ENCODE measurements around the gene MKI67. TPM values are rescaled to one million over a fixed set of nuclear protein-coding genes. Genes with fewer than 3 reads are reported as not detected.
A peak's percentile ranks its signal among the peaks of the same experiment; 100 is the strongest.

The MKI67 gene
- total RNA-seq, 1 experiment from 2014 or later, result 81.4 TPM

GRCh38 chr10:128116851-128117615, 9.2 kb downstream of the MKI67 start:
- TF ChIP-seq CTCF (IDR thresholded peaks at IDR 0.05; ENCODE audit: unreplicated experiment), result no peak
- DNase-seq (ENCODE audit: unreplicated experiment), result no peak
- intact Hi-C loops (cut with micrococcal nuclease), result no loop called here
- ChIA-PET CTCF (interaction anchor here (0.5 to 5.1 kb wide), 12 partner anchors 8 to 82 kb away, joined by 3 to 26 read pairs (median 5); partner anchors contain the start of gene MKI67), POLR2A (interaction anchor here (0.6 to 1.6 kb wide), 5 partner anchors 9 to 66 kb away, joined by 3 to 6 read pairs (median 3); no protein-coding TSS in a partner anchor)
- peaks cover 13% of the 10 kb centered on the region for H3K4me1 Mint-ChIP-seq (ENCODE audit: insufficient read depth, unreplicated experiment)
- BruUV-seq (replicated peaks), result no TSS peak
- no peak overlapping the region for H3K4me3 Mint-ChIP-seq (ENCODE audit: unreplicated experiment)
- H3K36me3 Mint-ChIP-seq (ENCODE audit: insufficient read depth, unreplicated experiment), result peaks cover 13% of the 10 kb centered on the region
- no peaks in the 10 kb centered on the region for H3K9me3 Mint-ChIP-seq (ENCODE audit: unreplicated experiment)
- H3K27me3 Mint-ChIP-seq (ENCODE audit: insufficient read depth, unreplicated experiment), result no peaks in the 10 kb centered on the region
- H3K27ac Mint-ChIP-seq (ENCODE audit: low read depth, unreplicated experiment), result no peak overlapping the region

GRCh38 chr10:128116187-128116586, 10.0 kb downstream of the MKI67 start:
- POLR2A ChIA-PET, result interaction anchor here (1.6 kb wide), 1 partner anchor 9 kb away, joined by 6 read pairs; no protein-coding TSS in a partner anchor
- no TSS peak for BruUV-seq (replicated peaks)
- H3K36me3 Mint-ChIP-seq (ENCODE audit: insufficient read depth, unreplicated experiment), result peaks cover 16% of the 10 kb centered on the region
- H3K9me3 Mint-ChIP-seq (ENCODE audit: unreplicated experiment), result no peaks in the 10 kb centered on the region
- CTCF ChIA-PET, result interaction anchor here (0.6 to 5.1 kb wide), 12 partner anchors 11 to 93 kb away, joined by 3 to 26 read pairs (median 5); no protein-coding TSS in a partner anchor
- peak overlapping the region; percentile 42 for H3K27ac Mint-ChIP-seq (ENCODE audit: low read depth, unreplicated experiment)
- H3K4me1 Mint-ChIP-seq (ENCODE audit: insufficient read depth, unreplicated experiment), result peaks cover 13% of the 10 kb centered on the region
- intact Hi-C loops (cut with micrococcal nuclease), result no loop called here
- no peak overlapping the region for H3K4me3 Mint-ChIP-seq (ENCODE audit: unreplicated experiment)
- H3K27me3 Mint-ChIP-seq (ENCODE audit: insufficient read depth, unreplicated experiment), result no peaks in the 10 kb centered on the region
- TF ChIP-seq CTCF (IDR thresholded peaks at IDR 0.05; ENCODE audit: unreplicated experiment), result no peak
- DNase-seq (ENCODE audit: unreplicated experiment), result no peak

GRCh38 chr10:128115356-128115755, 10.9 kb downstream of the MKI67 start:
- H3K9me3 Mint-ChIP-seq (ENCODE audit: unreplicated experiment), result no peaks in the 10 kb centered on the region
- no peaks in the 10 kb centered on the region for H3K27me3 Mint-ChIP-seq (ENCODE audit: insufficient read depth, unreplicated experiment)

More at GRCh38 chr10:128115356-128115755, 10.9 kb downstream of the MKI67 start:
- no peak overlapping the region for H3K4me3 Mint-ChIP-seq (ENCODE audit: unreplicated experiment)
- BruUV-seq (replicated peaks), result TSS peak; percentile 45
- DNase-seq (ENCODE audit: unreplicated experiment), result no peak
- intact Hi-C loops (cut with micrococcal nuclease), result no loop called here
- peaks cover 12% of the 10 kb centered on the region for H3K36me3 Mint-ChIP-seq (ENCODE audit: insufficient read depth, unreplicated experiment)
- peak overlapping the region; percentile 42 for H3K27ac Mint-ChIP-seq (ENCODE audit: low read depth, unreplicated experiment)
- POLR2A ChIA-PET, result no interaction called here
- CTCF ChIA-PET, result interaction anchor here (0.6 to 5.1 kb wide), 10 partner anchors 10 to 1041 kb away, joined by 3 to 26 read pairs (median 3); no protein-coding TSS in a partner anchor
- no peak for TF ChIP-seq CTCF (IDR thresholded peaks at IDR 0.05; ENCODE audit: unreplicated experiment)
- peaks cover 6% of the 10 kb centered on the region for H3K4me1 Mint-ChIP-seq (ENCODE audit: insufficient read depth, unreplicated experiment)
